GM23338 (cell line): ENCODE measurements around the gene PLXNB2. TPM values are rescaled to one million over a fixed set of nuclear protein-coding genes. Genes with fewer than 3 reads are reported as not detected.

Source experiments
- ATAC-seq: fragments of 200-7000 bp; cut with Tn5 transposase; 3 replicates; pipeline ENCODE4 v1.9.1; 2020
- DNase-seq: peaks from one replicate; pipeline ENCODE4 v3.0.0-alpha.2; 2015; ENCODE audit warnings: low spot score
- H2AFZ ChIP-seq: fragments of 200-600 bp; sonication (generic); 2 replicates; pipeline ENCODE4 v1.8.0; 2016; ENCODE audit warnings: antibody characterized with exemption, mild to moderate bottlenecking, moderate library complexity
- H3F3A ChIP-seq: fragments of 200-600 bp; sonication (generic); replicated peaks from 2 replicates; pipeline ENCODE4 v1.8.0; 2017; ENCODE audit warnings: antibody characterized with exemption, mixed run types, low read depth
- H3K27ac ChIP-seq: fragments of 200-600 bp; sonication (generic); 2 replicates; pipeline ENCODE4 v1.6.1; 2016; ENCODE audit warnings: low read depth
- H3K27me3 ChIP-seq: fragments of 200-600 bp; sonication (generic); 2 replicates; pipeline ENCODE4 v1.8.0; 2016; ENCODE audit warnings: mild to moderate bottlenecking, mixed run types, moderate library complexity; ENCODE audit not compliant: insufficient read depth
- H3K36me3 ChIP-seq: fragments of 200-600 bp; sonication (generic); 2 replicates; pipeline ENCODE4 v1.8.0; 2016; ENCODE audit warnings: mild to moderate bottlenecking; ENCODE audit not compliant: insufficient read depth
- H3K4me1 ChIP-seq: fragments of 200-600 bp; sonication (generic); 2 replicates; pipeline ENCODE4 v1.8.0; 2016; ENCODE audit warnings: mild to moderate bottlenecking, moderate library complexity; ENCODE audit not compliant: insufficient read depth
- H3K4me2 ChIP-seq: fragments of 200-600 bp; sonication (generic); 2 replicates; pipeline ENCODE4 v1.7.1; 2017; ENCODE audit warnings: mixed run types
- H3K4me3 ChIP-seq: fragments of 200-600 bp; sonication (generic); 2 replicates; pipeline ENCODE4 v1.6.1; 2016; ENCODE audit warnings: mixed run types
- H3K79me2 ChIP-seq: fragments of 200-600 bp; sonication (generic); replicated peaks from 2 replicates; pipeline ENCODE4 v1.8.0; 2017; ENCODE audit warnings: mild to moderate bottlenecking; ENCODE audit not compliant: insufficient read depth
- H3K9me2 ChIP-seq: fragments of 200-600 bp; sonication (generic); 2 replicates; pipeline ENCODE4 v1.8.0; 2017; ENCODE audit not compliant: insufficient read depth
- H4K20me1 ChIP-seq: fragments of 200-600 bp; sonication (generic); replicated peaks from 2 replicates; pipeline ENCODE4 v1.8.0; 2017; ENCODE audit warnings: mild to moderate bottlenecking; ENCODE audit not compliant: insufficient read depth
- H3K27ac Mint-ChIP-seq: 2 replicates; pipeline ENCODE4 v1.8.0; 2020; ENCODE audit warnings: inconsistent platforms, mild to moderate bottlenecking, moderate library complexity, mixed read lengths
- H3K27me3 Mint-ChIP-seq: 3 replicates; pipeline ENCODE4 v1.8.0; 2022; ENCODE audit warnings: low read depth, mild to moderate bottlenecking, moderate library complexity, mixed read lengths, inconsistent platforms; ENCODE audit not compliant: insufficient read depth, poor library complexity
- H3K36me3 Mint-ChIP-seq: 3 replicates; pipeline ENCODE4 v1.8.0; 2021; ENCODE audit warnings: low read depth, mild to moderate bottlenecking, inconsistent platforms, moderate library complexity, mixed read lengths
- H3K4me1 Mint-ChIP-seq: 3 replicates; pipeline ENCODE4 v1.8.0; 2020; ENCODE audit warnings: mild to moderate bottlenecking, inconsistent platforms, mixed read lengths
- H3K4me3 Mint-ChIP-seq: 3 replicates; pipeline ENCODE4 v1.8.0; 2021; ENCODE audit warnings: moderate library complexity, mild to moderate bottlenecking, inconsistent platforms, mixed read lengths
- H3K9me3 Mint-ChIP-seq: 3 replicates; pipeline ENCODE4 v1.8.0; 2020; ENCODE audit warnings: moderate library complexity, mild to moderate bottlenecking, inconsistent platforms, mixed read lengths
- CREB1 ChIP-seq: fragments of 250-450 bp; sonication (Bioruptor Pico); IDR thresholded peaks from 2 replicates; pipeline ENCODE4 v1.5.0; 2020; ENCODE audit warnings: low read depth, mild to moderate bottlenecking, moderate library complexity
- EZH2 ChIP-seq: fragments of 200-600 bp; sonication (generic); IDR thresholded peaks from one replicate; pipeline ENCODE4 v1.8.0; 2017; ENCODE audit warnings: antibody characterized with exemption, mild to moderate bottlenecking, low read depth; ENCODE audit not compliant: unreplicated experiment
- EZH2phosphoT487 ChIP-seq: fragments of 200-600 bp; sonication (generic); IDR thresholded peaks from one replicate; pipeline ENCODE4 v1.8.1; 2018; ENCODE audit warnings: antibody characterized with exemption; ENCODE audit not compliant: unreplicated experiment
- JUNB ChIP-seq: IDR thresholded peaks from one replicate; pipeline ENCODE4 v1.6.1; 2016; ENCODE audit warnings: antibody characterized with exemption; ENCODE audit not compliant: unreplicated experiment
- NANOG ChIP-seq: IDR thresholded peaks from 2 replicates; pipeline ENCODE4 v1.6.1; 2016; ENCODE audit warnings: antibody characterized with exemption, borderline replicate concordance
- POLR2AphosphoS5 ChIP-seq: IDR thresholded peaks from 2 replicates; pipeline ENCODE4 v1.6.1; 2016; ENCODE audit warnings: antibody characterized with exemption, low read depth
- STAT1 ChIP-seq: IDR thresholded peaks from one replicate; pipeline ENCODE4 v1.6.1; 2016; ENCODE audit warnings: antibody characterized with exemption; ENCODE audit not compliant: unreplicated experiment
- ZNF114 ChIP-seq: fragments of 250-450 bp; sonication (Bioruptor Pico); IDR thresholded peaks from 2 replicates; pipeline ENCODE4 v1.5.0; 2020; ENCODE audit warnings: mild to moderate bottlenecking, moderate library complexity
- ZNF331 ChIP-seq: fragments of 250-450 bp; sonication (Bioruptor Pico); IDR thresholded peaks from 2 replicates; pipeline ENCODE4 v1.5.0; 2020; ENCODE audit warnings: low read depth, mild to moderate bottlenecking, moderate library complexity
- polyA plus RNA-seq: library from polyadenylated mRNA; unstranded; fragments of >200 nt; fragmentation: Nextera tagmentation; extraction: Ambion mirVana; gene quantifications from 2 replicates; pipeline ENCODE4 v1.2.1, GENCODE V29; 2016
- total RNA-seq: library from RNA; depleted of rRNA; stranded (reverse); fragments of >200 nt; shearing (Covaris generic); gene quantifications from 2 replicates; pipeline ENCODE4 v1.2.3, GENCODE V29; 2014
- TF ChIP-seq, protein P1 (sequence below): fragments of 250-450 bp; sonication (Bioruptor Pico); IDR thresholded peaks from 2 replicates; pipeline ENCODE4 v1.5.0; 2020; ENCODE audit warnings: mild to moderate bottlenecking, moderate library complexity
- TF ChIP-seq, protein P2 (sequence below), 2 experiments: fragments of 200-600 bp in 1 of 2; sonication (generic) in 1 of 2; conservative IDR thresholded peaks; 2 replicates each; pipeline versions ENCODE4 v1.5.1 to v1.6.1; 2016 to 2017; ENCODE audit warnings: antibody characterized with exemption in 2 of 2, low read depth in 2 of 2, mild to moderate bottlenecking in 2 of 2, moderate library complexity in 1 of 2
- TF ChIP-seq, protein P3 (sequence below): IDR thresholded peaks from one replicate; pipeline ENCODE4 v1.6.1; 2018; ENCODE audit warnings: antibody characterized with exemption; ENCODE audit not compliant: unreplicated experiment
- TF ChIP-seq, protein P4 (sequence below): IDR thresholded peaks from 2 replicates; pipeline ENCODE4 v1.6.1; 2016; ENCODE audit warnings: antibody characterized with exemption

Gene PLXNB2
- total and polyA plus RNA-seq, 2 experiments from 2014 or later, result 29.1 to 66.3 TPM

DNA sequence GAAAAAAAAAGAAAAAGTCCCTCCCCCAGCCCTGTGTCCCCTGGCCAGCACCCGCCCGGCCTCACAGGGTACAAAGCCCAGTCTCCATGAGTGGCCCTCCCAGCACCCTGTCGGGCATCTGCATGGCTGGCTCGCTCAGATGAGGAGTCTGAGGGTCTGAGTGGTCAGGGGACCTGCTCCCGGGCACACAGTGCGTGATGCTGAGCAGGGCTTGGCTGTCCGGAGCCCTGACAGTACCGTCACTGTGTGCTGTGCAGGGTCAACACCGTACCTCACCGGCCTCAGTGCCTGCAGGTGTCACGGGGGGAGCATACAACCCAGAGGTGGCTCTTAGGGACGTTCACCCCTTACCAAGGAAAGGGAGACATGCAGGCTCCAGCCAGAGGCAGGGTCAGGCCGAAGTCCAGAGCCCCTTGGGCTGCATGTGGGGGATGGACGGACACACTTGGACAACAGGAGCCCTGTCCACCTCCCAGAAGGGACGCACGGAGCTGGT is 3.6 kb upstream of the PLXNB2 start:
- TF ChIP-seq CREB1 (CRISPR knock-in tag) (no peak), NANOG (no peak), STAT1 (no peak), ZNF114 (CRISPR knock-in tag) (no peak), POLR2AphosphoS5 (no peak), ZNF331 (CRISPR knock-in tag) (no peak), EZH2 (no peak), EZH2phosphoT487 (no peak), JUNB (no peak)
- TF ChIP-seq, protein P1, sequence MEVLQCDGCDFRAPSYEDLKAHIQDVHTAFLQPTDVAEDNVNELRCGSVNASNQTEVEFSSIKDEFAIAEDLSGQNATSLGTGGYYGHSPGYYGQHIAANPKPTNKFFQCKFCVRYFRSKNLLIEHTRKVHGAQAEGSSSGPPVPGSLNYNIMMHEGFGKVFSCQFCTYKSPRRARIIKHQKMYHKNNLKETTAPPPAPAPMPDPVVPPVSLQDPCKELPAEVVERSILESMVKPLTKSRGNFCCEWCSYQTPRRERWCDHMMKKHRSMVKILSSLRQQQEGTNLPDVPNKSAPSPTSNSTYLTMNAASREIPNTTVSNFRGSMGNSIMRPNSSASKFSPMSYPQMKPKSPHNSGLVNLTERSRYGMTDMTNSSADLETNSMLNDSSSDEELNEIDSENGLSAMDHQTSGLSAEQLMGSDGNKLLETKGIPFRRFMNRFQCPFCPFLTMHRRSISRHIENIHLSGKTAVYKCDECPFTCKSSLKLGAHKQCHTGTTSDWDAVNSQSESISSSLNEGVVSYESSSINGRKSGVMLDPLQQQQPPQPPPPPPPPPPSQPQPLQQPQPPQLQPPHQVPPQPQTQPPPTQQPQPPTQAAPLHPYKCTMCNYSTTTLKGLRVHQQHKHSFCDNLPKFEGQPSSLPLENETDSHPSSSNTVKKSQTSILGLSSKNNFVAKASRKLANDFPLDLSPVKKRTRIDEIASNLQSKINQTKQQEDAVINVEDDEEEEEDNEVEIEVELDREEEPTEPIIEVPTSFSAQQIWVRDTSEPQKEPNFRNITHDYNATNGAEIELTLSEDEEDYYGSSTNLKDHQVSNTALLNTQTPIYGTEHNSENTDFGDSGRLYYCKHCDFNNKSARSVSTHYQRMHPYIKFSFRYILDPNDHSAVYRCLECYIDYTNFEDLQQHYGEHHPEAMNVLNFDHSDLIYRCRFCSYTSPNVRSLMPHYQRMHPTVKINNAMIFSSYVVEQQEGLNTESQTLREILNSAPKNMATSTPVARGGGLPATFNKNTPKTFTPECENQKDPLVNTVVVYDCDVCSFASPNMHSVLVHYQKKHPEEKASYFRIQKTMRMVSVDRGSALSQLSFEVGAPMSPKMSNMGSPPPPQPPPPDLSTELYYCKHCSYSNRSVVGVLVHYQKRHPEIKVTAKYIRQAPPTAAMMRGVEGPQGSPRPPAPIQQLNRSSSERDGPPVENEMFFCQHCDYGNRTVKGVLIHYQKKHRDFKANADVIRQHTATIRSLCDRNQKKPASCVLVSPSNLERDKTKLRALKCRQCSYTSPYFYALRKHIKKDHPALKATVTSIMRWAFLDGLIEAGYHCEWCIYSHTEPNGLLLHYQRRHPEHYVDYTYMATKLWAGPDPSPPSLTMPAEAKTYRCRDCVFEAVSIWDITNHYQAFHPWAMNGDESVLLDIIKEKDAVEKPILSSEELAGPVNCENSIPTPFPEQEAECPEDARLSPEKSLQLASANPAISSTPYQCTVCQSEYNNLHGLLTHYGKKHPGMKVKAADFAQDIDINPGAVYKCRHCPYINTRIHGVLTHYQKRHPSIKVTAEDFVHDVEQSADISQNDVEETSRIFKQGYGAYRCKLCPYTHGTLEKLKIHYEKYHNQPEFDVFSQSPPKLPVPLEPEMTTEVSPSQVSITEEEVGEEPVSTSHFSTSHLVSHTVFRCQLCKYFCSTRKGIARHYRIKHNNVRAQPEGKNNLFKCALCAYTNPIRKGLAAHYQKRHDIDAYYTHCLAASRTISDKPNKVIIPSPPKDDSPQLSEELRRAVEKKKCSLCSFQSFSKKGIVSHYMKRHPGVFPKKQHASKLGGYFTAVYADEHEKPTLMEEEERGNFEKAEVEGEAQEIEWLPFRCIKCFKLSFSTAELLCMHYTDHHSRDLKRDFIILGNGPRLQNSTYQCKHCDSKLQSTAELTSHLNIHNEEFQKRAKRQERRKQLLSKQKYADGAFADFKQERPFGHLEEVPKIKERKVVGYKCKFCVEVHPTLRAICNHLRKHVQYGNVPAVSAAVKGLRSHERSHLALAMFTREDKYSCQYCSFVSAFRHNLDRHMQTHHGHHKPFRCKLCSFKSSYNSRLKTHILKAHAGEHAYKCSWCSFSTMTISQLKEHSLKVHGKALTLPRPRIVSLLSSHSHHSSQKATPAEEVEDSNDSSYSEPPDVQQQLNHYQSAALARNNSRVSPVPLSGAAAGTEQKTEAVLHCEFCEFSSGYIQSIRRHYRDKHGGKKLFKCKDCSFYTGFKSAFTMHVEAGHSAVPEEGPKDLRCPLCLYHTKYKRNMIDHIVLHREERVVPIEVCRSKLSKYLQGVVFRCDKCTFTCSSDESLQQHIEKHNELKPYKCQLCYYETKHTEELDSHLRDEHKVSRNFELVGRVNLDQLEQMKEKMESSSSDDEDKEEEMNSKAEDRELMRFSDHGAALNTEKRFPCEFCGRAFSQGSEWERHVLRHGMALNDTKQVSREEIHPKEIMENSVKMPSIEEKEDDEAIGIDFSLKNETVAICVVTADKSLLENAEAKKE (CRISPR knock-in tag), result no peak
- TF ChIP-seq, protein P2, sequence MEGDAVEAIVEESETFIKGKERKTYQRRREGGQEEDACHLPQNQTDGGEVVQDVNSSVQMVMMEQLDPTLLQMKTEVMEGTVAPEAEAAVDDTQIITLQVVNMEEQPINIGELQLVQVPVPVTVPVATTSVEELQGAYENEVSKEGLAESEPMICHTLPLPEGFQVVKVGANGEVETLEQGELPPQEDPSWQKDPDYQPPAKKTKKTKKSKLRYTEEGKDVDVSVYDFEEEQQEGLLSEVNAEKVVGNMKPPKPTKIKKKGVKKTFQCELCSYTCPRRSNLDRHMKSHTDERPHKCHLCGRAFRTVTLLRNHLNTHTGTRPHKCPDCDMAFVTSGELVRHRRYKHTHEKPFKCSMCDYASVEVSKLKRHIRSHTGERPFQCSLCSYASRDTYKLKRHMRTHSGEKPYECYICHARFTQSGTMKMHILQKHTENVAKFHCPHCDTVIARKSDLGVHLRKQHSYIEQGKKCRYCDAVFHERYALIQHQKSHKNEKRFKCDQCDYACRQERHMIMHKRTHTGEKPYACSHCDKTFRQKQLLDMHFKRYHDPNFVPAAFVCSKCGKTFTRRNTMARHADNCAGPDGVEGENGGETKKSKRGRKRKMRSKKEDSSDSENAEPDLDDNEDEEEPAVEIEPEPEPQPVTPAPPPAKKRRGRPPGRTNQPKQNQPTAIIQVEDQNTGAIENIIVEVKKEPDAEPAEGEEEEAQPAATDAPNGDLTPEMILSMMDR (conservative IDR thresholded peaks at IDR 0.05; ENCODE audit: low read depth in 2 of 2), result no peak
- TF ChIP-seq, protein P3, sequence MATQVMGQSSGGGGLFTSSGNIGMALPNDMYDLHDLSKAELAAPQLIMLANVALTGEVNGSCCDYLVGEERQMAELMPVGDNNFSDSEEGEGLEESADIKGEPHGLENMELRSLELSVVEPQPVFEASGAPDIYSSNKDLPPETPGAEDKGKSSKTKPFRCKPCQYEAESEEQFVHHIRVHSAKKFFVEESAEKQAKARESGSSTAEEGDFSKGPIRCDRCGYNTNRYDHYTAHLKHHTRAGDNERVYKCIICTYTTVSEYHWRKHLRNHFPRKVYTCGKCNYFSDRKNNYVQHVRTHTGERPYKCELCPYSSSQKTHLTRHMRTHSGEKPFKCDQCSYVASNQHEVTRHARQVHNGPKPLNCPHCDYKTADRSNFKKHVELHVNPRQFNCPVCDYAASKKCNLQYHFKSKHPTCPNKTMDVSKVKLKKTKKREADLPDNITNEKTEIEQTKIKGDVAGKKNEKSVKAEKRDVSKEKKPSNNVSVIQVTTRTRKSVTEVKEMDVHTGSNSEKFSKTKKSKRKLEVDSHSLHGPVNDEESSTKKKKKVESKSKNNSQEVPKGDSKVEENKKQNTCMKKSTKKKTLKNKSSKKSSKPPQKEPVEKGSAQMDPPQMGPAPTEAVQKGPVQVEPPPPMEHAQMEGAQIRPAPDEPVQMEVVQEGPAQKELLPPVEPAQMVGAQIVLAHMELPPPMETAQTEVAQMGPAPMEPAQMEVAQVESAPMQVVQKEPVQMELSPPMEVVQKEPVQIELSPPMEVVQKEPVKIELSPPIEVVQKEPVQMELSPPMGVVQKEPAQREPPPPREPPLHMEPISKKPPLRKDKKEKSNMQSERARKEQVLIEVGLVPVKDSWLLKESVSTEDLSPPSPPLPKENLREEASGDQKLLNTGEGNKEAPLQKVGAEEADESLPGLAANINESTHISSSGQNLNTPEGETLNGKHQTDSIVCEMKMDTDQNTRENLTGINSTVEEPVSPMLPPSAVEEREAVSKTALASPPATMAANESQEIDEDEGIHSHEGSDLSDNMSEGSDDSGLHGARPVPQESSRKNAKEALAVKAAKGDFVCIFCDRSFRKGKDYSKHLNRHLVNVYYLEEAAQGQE, result no peak
- TF ChIP-seq, protein P4, sequence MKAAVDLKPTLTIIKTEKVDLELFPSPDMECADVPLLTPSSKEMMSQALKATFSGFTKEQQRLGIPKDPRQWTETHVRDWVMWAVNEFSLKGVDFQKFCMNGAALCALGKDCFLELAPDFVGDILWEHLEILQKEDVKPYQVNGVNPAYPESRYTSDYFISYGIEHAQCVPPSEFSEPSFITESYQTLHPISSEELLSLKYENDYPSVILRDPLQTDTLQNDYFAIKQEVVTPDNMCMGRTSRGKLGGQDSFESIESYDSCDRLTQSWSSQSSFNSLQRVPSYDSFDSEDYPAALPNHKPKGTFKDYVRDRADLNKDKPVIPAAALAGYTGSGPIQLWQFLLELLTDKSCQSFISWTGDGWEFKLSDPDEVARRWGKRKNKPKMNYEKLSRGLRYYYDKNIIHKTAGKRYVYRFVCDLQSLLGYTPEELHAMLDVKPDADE, result no peak
- Histone ChIP-seq H3K4me3 (no peak overlapping the region), H3K79me2 (no peaks in the 10 kb centered on the region), H3K36me3 (no peaks in the 10 kb centered on the region), H3K27me3 (peaks cover 8% of the 10 kb centered on the region), H3K4me1 (peaks cover 6% of the 10 kb centered on the region; the same call in 1 of the 2 replicates), H3F3A (0 out of 2 replicates have a peak, but pooled peaks cover 6% of the 10 kb centered on the region), H2AFZ (no peak overlapping the region), H3K4me2 (no peak overlapping the region), H3K9me2 (no peaks in the 10 kb centered on the region), H4K20me1 (no peaks in the 10 kb centered on the region), H3K27ac (no peak overlapping the region)
- Mint-ChIP-seq H3K27me3 (peaks cover 17% of the 10 kb centered on the region), H3K4me1 (peaks cover 16% of the 10 kb centered on the region), H3K4me3 (no peak overlapping the region), H3K36me3 (no peaks in the 10 kb centered on the region), H3K27ac (no peak overlapping the region), H3K9me3 (no peaks in the 10 kb centered on the region)
- ATAC-seq (no peak), DNase-seq (no peak)
